CD8-positive, alpha-beta memory T cell (primary cell): ENCODE results near the gene MAGI1. TPM values are rescaled to one million over a fixed set of nuclear protein-coding genes. Genes with fewer than 3 reads are reported as not detected.

ENCODE experiments used
- CTCF ChIA-PET: fragments of 350-600 bp; sonication (Branson Sonifier 250); formaldehyde crosslinking; loops from one replicate; lab custom pipeline; 2021; ENCODE audit warnings: antibody characterized with exemption; lab: Charles Lee
- POLR2A ChIA-PET: fragments of 350-600 bp; sonication (Branson Sonifier 250); formaldehyde crosslinking; loops from one replicate; lab custom pipeline; 2021; ENCODE audit warnings: antibody characterized with exemption; lab: Charles Lee
- DNase-seq, 5 donors: peaks; one replicate each; pipeline versions ENCODE4 v3.0.0 to v3.0.0-alpha.2; 2020 to 2022; ENCODE audit warnings: mixed read lengths in 1 of 5
- H3K27ac ChIP-seq: one replicate; pipeline ENCODE4 v1.7.0; 2013; ENCODE audit warnings: low read depth, mild to moderate bottlenecking, low read length, moderate library complexity
- H3K27me3 ChIP-seq: 2 replicates; pipeline ENCODE4 v1.7.0; 2013; ENCODE audit warnings: low read length, mild to moderate bottlenecking; ENCODE audit not compliant: insufficient read depth, poor library complexity, severe bottlenecking
- H3K36me3 ChIP-seq: 2 replicates; pipeline ENCODE4 v1.7.0; 2013; ENCODE audit warnings: mild to moderate bottlenecking, low read length, moderate library complexity; ENCODE audit not compliant: insufficient read depth
- H3K4me1 ChIP-seq: 2 replicates; pipeline ENCODE4 v1.7.0; 2013; ENCODE audit warnings: mild to moderate bottlenecking, low read length, moderate library complexity; ENCODE audit not compliant: insufficient read depth
- H3K4me3 ChIP-seq: 2 replicates; pipeline ENCODE4 v1.7.0; 2013; ENCODE audit warnings: mild to moderate bottlenecking, low read length
- H3K9me3 ChIP-seq: 2 replicates; pipeline ENCODE4 v1.7.0; 2013; ENCODE audit warnings: mild to moderate bottlenecking, low read length
- H3K27ac Mint-ChIP-seq, 8 donors: one replicate each; pipeline ENCODE4 v1.8.0; 2020 to 2021; ENCODE audit warnings: mixed read lengths in 8 of 8, mild to moderate bottlenecking in 6 of 8, inconsistent platforms in 3 of 8, moderate library complexity in 3 of 8
- H3K27me3 Mint-ChIP-seq, 2 donors: one replicate each; pipeline ENCODE4 v1.8.0; 2020 to 2021; ENCODE audit warnings: mixed read lengths in 2 of 2, mild to moderate bottlenecking in 1 of 2, moderate library complexity in 1 of 2
- H3K36me3 Mint-ChIP-seq, 3 donors: one replicate each; pipeline ENCODE4 v1.8.0; 2020 to 2021; ENCODE audit warnings: mixed read lengths in 3 of 3, inconsistent platforms in 1 of 3, mild to moderate bottlenecking in 1 of 3
- H3K4me1 Mint-ChIP-seq, 3 donors: one replicate each; pipeline ENCODE4 v1.8.0; 2020 to 2021; ENCODE audit warnings: mixed read lengths in 3 of 3, inconsistent platforms in 1 of 3, mild to moderate bottlenecking in 1 of 3
- H3K4me3 Mint-ChIP-seq, 7 donors: one replicate each; pipeline ENCODE4 v1.8.0; 2020 to 2021; ENCODE audit warnings: mixed read lengths in 7 of 7, mild to moderate bottlenecking in 6 of 7, moderate library complexity in 4 of 7, inconsistent platforms in 2 of 7
- H3K9me3 Mint-ChIP-seq, 5 donors: one replicate each; pipeline ENCODE4 v1.8.0; 2020 to 2022; ENCODE audit warnings: mixed read lengths in 5 of 5, mild to moderate bottlenecking in 3 of 5, moderate library complexity in 2 of 5, inconsistent platforms in 1 of 5
- polyA plus RNA-seq: library from polyadenylated mRNA; unstranded; fragments of 300-500 nt; fragmentation: Illumina TruSeq; gene quantifications from one replicate; pipeline ENCODE4 v1.2.3, GENCODE V29; 2021
- total RNA-seq, 2 experiments: library from RNA; stranded (reverse); gene quantifications; one replicate each; pipeline ENCODE4 v1.2.3, GENCODE V29; 2021

MAGI1 gene
- total and polyA plus RNA-seq, 3 experiments from 2014 or later = 0.15 to 0.42 TPM; not detected in 1

DNA sequence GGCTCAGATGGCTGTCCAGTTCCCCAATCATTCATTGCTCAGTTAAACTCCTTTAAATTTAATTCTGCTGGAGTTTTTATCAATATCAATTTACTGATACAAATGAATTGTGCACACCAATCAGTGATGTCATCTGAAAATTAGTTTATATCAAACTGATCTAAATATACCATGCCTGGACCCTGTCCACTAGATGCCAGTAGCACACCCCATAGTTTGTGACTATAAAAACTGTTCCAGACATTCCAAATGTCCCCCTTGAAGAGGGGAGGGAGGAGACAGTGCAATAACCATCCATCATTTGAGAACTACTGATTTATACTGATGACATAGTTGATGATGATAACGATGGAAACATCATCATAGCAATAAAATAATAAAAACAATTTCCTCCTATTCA lies 232.1 kb downstream of the MAGI1 start:
- Histone ChIP-seq H3K9me3 (no peaks in the 10 kb centered on the region), H3K4me3 (no peak overlapping the region), H3K27ac (no peak overlapping the region), H3K27me3 (no peaks in the 10 kb centered on the region), H3K4me1 (no peaks in the 10 kb centered on the region), H3K36me3 (no peaks in the 10 kb centered on the region)
- Mint-ChIP-seq H3K36me3 (no peaks in the 10 kb centered on the region), H3K4me3 (no peak overlapping the region), H3K9me3 (peaks cover 0 to 10% (median 5%) of the 10 kb centered on the region in 5 donors), H3K27ac (no peak overlapping the region), H3K27me3 (no peaks in the 10 kb centered on the region), H3K4me1 (no peaks in the 10 kb centered on the region)
- POLR2A ChIA-PET = no interaction called here
- no peak for DNase-seq
- CTCF ChIA-PET = no interaction called here

DNA sequence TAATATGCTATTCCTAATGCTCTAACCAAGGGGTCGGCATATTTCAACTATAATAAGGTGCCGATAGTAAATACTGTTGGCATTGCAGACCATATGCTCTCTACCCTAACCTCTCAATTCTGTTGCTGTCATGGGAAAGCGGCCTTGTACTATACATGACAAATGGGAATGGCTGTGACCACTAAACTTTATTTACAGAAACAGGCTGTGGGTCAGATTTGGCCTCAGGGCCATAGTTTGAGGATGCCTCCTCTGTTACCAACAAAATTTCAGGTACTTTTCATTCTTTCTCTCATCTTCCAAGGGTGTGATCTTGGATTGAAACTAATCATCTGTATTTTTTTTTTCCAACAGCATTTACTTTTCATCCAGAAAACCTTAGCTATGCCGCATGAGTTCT lies 242.0 kb downstream of the MAGI1 start:
- Mint-ChIP-seq H3K27me3 (no peaks in the 10 kb centered on the region), H3K4me3 (no peak overlapping the region), H3K4me1 (no peaks in the 10 kb centered on the region), H3K27ac (no peak overlapping the region), H3K9me3 (peaks cover 0 to 11% (median 2%) of the 10 kb centered on the region in 5 donors), H3K36me3 (no peaks in the 10 kb centered on the region)
- H3K4me3 ChIP-seq = no peak overlapping the region
- H3K4me1 ChIP-seq = no peaks in the 10 kb centered on the region
- no peak overlapping the region for H3K27ac ChIP-seq
- DNase-seq = no peak
- no peaks in the 10 kb centered on the region for H3K36me3 ChIP-seq
- no peaks in the 10 kb centered on the region for H3K9me3 ChIP-seq
- ChIA-PET CTCF (no interaction called here), POLR2A (no interaction called here)
- no peaks in the 10 kb centered on the region for H3K27me3 ChIP-seq

DNA sequence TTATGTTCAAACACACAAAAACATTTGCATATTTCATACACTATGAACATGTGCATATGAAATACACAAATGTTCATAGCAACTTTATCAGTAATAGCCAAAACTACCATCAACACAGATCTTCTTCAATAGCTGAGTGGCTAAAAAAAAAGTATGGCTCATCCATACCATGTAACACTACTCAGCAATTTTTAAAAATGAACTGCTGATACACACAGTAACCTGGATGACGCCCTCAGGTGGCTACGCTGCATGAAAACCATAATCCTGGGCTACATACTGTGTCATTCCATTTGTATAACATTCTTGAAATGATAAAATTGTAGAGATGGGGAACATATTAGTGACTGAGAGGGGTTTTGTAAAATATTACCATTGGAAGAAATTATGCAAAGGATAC lies 243.6 kb downstream of the MAGI1 start:
- no peak overlapping the region for H3K27ac ChIP-seq
- Mint-ChIP-seq H3K36me3 (no peaks in the 10 kb centered on the region), H3K4me1 (no peaks in the 10 kb centered on the region), H3K27ac (no peak overlapping the region), H3K27me3 (no peaks in the 10 kb centered on the region), H3K9me3 (peaks cover 0 to 6% (median 2%) of the 10 kb centered on the region in 5 donors), H3K4me3 (no peak overlapping the region)
- no peak overlapping the region for H3K4me3 ChIP-seq
- no peaks in the 10 kb centered on the region for H3K9me3 ChIP-seq
- H3K4me1 ChIP-seq = no peaks in the 10 kb centered on the region
- POLR2A ChIA-PET = no interaction called here
- CTCF ChIA-PET = no interaction called here
- no peaks in the 10 kb centered on the region for H3K36me3 ChIP-seq
- no peaks in the 10 kb centered on the region for H3K27me3 ChIP-seq
- DNase-seq = no peak

DNA sequence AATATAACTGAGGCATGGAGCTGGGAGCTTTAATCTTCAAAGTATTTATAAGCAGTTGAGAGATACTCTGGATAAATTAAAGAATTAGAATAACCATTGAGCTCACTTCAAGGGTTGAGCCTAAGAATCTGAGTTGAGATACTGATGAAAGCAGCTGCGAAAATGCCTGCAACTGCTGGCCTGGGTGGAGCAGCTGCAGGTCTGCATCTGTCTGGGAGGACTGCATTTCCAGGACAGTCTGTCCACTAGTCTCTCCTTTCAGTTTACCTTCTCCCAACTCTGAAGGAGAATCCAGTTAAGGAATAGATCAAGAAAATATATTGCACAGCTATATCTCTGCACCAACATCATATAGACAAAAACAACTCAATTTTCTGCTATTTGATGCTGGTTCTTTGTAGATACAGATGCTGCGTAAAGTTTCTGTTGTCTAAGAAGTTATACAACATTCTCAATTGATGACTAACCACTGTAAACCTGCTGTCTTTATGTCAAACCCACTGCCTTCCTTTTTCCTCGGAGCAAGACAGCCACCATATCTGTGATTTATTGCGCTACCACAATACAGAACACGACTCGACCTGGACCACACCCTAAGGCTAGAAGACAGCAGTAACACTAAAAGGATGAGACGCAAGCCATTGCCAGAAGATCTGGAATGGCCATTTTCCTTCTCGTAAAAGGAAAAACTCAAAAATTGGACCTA lies 245.1 kb downstream of the MAGI1 start:
- Mint-ChIP-seq H3K27me3 (no peaks in the 10 kb centered on the region), H3K4me3 (no peak overlapping the region), H3K27ac (no peak overlapping the region), H3K36me3 (no peaks in the 10 kb centered on the region), H3K4me1 (no peaks in the 10 kb centered on the region), H3K9me3 (peaks cover 0 to 6% (median 1%) of the 10 kb centered on the region in 5 donors)
- H3K9me3 ChIP-seq = no peaks in the 10 kb centered on the region
- ChIA-PET POLR2A (no interaction called here), CTCF (no interaction called here)
- H3K36me3 ChIP-seq = no peaks in the 10 kb centered on the region
- H3K27me3 ChIP-seq = no peaks in the 10 kb centered on the region
- no peak overlapping the region for H3K4me3 ChIP-seq
- no peak overlapping the region for H3K27ac ChIP-seq
- no peaks in the 10 kb centered on the region for H3K4me1 ChIP-seq
- no peak for DNase-seq

- ChIA-PET CTCF (no interaction called here), POLR2A (no interaction called here)
- no peak overlapping the region for H3K4me3 Mint-ChIP-seq
Observed at GRCh38 chr3:65788461-65788860, 250.3 kb downstream of the MAGI1 start.

DNA sequence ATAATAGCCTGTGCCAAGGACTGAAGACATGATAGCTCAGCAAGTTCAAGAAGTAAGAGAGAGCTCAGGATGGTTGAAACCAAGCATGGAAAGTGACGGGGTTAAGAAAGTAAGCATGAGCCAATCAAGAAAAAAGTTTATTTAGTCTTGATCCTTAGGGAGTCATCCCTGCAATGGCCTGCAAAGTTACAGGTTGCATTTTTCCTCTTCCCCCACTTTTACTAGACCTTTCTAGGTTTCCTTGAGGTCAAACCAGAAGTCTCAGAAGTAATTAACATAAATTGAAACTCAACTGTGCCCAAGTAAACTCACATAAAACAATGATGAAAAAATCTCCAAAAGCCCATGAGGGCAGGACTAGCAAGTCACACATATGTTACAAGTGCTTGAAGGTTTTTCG lies 250.9 kb downstream of the MAGI1 start:
- Histone ChIP-seq H3K4me1 (no peaks in the 10 kb centered on the region), H3K9me3 (no peaks in the 10 kb centered on the region), H3K4me3 (no peak overlapping the region), H3K27me3 (no peaks in the 10 kb centered on the region), H3K27ac (no peak overlapping the region), H3K36me3 (no peaks in the 10 kb centered on the region)
- H3K27me3 Mint-ChIP-seq = no peaks in the 10 kb centered on the region
- no peak overlapping the region for H3K27ac Mint-ChIP-seq
- ChIA-PET CTCF (no interaction called here), POLR2A (no interaction called here)
- no peaks in the 10 kb centered on the region for H3K36me3 Mint-ChIP-seq
- H3K4me1 Mint-ChIP-seq = no peaks in the 10 kb centered on the region
- no peak overlapping the region for H3K4me3 Mint-ChIP-seq
- H3K9me3 Mint-ChIP-seq = peaks cover 0 to 10% (median 2%) of the 10 kb centered on the region in 5 donors
- no peak for DNase-seq

More at GRCh38 chr3:65788461-65788860, 250.3 kb downstream of the MAGI1 start:
- no peaks in the 10 kb centered on the region for H3K9me3 ChIP-seq
- Mint-ChIP-seq H3K9me3 (peaks cover 0 to 9% (median 0%) of the 10 kb centered on the region in 5 donors), H3K27me3 (no peaks in the 10 kb centered on the region), H3K36me3 (no peaks in the 10 kb centered on the region), H3K27ac (no peak overlapping the region), H3K4me1 (no peaks in the 10 kb centered on the region)
- H3K27me3 ChIP-seq = no peaks in the 10 kb centered on the region
- no peak for DNase-seq
- no peak overlapping the region for H3K27ac ChIP-seq
- H3K36me3 ChIP-seq = no peaks in the 10 kb centered on the region
- H3K4me3 ChIP-seq = no peak overlapping the region
- no peaks in the 10 kb centered on the region for H3K4me1 ChIP-seq

DNA sequence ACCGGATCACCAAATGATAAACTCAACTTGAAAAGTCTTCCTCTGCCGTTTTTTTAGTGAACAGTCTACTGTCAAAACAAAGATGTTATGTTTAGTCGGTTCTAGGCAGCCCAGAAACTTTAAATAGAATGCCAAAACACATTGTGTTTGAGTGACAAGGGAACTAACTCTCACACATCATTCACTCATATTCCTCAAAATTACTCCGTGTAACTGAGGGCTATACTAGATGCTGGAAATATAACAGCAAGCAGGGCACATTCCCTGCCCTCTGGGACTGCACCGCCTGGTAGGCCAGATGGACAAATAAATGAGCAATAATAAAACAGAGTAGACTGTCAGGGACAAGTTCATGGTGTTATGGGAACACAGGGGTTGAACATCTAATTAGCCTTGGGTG lies 251.4 kb downstream of the MAGI1 start:
- no peaks in the 10 kb centered on the region for H3K27me3 Mint-ChIP-seq
- Histone ChIP-seq H3K27me3 (no peaks in the 10 kb centered on the region), H3K4me1 (no peaks in the 10 kb centered on the region), H3K27ac (no peak overlapping the region), H3K36me3 (no peaks in the 10 kb centered on the region), H3K9me3 (no peaks in the 10 kb centered on the region), H3K4me3 (no peak overlapping the region)
- DNase-seq = no peak
- H3K4me1 Mint-ChIP-seq = no peaks in the 10 kb centered on the region
- no peaks in the 10 kb centered on the region for H3K36me3 Mint-ChIP-seq
- ChIA-PET POLR2A (no interaction called here), CTCF (no interaction called here)
- no peak overlapping the region for H3K27ac Mint-ChIP-seq
- H3K4me3 Mint-ChIP-seq = no peak overlapping the region
- peaks cover 0 to 13% (median 2%) of the 10 kb centered on the region in 5 donors for H3K9me3 Mint-ChIP-seq

DNA sequence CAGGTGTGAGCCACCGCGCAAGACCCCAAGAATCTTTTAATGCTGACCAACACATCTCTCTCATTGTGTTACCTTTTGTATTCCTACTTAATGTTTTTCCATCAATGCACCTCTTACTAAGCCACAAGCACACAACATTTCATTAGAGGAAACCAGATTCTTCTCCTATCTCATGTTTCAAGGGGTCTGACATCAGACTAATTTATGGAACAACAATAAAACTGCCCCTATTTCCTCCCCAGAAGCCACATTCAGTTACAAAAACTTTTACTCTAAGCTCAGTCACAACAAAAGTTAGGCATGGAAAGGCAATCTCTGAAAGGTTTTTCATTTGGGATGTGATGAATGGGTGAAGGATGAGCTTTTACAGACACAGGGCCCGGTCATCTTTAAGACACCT lies 251.8 kb downstream of the MAGI1 start:
- Mint-ChIP-seq H3K4me3 (no peak overlapping the region), H3K27me3 (no peaks in the 10 kb centered on the region), H3K9me3 (peaks cover 0 to 13% (median 2%) of the 10 kb centered on the region in 5 donors), H3K36me3 (no peaks in the 10 kb centered on the region), H3K27ac (no peak overlapping the region), H3K4me1 (no peaks in the 10 kb centered on the region)
- H3K9me3 ChIP-seq = no peaks in the 10 kb centered on the region
- no peaks in the 10 kb centered on the region for H3K27me3 ChIP-seq
- no peaks in the 10 kb centered on the region for H3K4me1 ChIP-seq
- DNase-seq = no peak
- H3K36me3 ChIP-seq = no peaks in the 10 kb centered on the region
- H3K4me3 ChIP-seq = no peak overlapping the region
- H3K27ac ChIP-seq = no peak overlapping the region
- POLR2A ChIA-PET = no interaction called here
- CTCF ChIA-PET = no interaction called here
